Right lobe of liver (tissue), 4 donors: Measurements from ENCODE around the gene EXT2.

Experiments
- POLR2A ChIP-seq: fragments of 450-650 bp; IDR thresholded peaks from one replicate; pipeline ENCODE4 v1.6.1; 2017; ENCODE audit warnings: antibody characterized with exemption, mild to moderate bottlenecking
- TF ChIP-seq, protein P1 (sequence below), 4 donors: fragments of 200-600 bp in 3 of 4; fragments of 450-650 bp in 1 of 4; IDR thresholded peaks; one replicate each; pipeline versions ENCODE4 v1.5.1 to v1.8.0; 2016 to 2022; ENCODE audit warnings: antibody characterized with exemption in 4 of 4, mild to moderate bottlenecking in 2 of 4
- donor health status: DM: no; HTN: no; CAD: no.
- donor health status: DM: no; HTN: no; CAD: no.
- donor health status: DM: no; HTN: yes; CAD: no.

DNA sequence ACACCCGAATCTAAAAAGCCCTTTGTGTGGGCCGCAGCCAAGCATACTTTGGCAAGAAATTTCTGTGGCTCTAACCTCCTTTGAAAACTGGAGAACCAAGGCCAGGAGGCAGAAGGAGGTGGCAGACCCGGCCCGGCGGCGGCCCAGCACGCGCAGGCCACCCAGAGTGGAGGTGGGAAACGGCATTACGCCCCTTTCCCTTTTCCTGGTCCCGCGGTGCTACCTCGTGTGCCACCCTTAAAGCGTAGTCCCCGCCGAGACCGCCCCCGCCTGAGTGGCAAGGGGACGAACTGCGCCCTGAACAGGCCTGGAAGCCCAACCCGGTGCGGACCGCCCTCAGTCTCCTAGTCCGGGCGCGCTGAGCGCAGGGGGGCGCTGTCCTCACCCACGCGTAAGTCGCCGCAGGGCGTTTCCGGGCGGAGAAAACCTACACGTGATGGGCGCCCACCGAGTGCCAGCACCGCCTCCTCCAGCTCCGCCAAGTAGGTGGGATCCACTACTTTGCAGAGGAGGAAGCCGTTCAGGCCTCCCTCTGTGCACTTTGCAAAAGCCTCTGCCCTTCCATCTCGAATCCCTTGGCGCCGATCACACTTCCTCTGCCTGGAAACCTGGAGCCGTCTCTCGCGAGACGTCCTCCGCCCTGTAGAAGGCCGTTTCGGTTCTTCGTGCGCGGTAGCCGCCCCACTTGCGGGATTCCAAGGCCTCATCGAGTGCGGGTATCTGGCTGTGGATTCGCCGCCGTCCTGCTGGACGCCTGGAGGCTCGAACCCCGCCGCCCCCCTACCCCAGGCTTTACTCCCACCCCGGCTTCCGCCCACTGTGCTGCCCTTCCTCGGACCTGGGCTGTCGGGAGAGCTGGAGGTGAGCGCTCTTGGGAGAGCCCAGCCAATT, 29.4 kb upstream of the EXT2 start, which contains the start of gene ACCS:
- TF ChIP-seq, protein P1, sequence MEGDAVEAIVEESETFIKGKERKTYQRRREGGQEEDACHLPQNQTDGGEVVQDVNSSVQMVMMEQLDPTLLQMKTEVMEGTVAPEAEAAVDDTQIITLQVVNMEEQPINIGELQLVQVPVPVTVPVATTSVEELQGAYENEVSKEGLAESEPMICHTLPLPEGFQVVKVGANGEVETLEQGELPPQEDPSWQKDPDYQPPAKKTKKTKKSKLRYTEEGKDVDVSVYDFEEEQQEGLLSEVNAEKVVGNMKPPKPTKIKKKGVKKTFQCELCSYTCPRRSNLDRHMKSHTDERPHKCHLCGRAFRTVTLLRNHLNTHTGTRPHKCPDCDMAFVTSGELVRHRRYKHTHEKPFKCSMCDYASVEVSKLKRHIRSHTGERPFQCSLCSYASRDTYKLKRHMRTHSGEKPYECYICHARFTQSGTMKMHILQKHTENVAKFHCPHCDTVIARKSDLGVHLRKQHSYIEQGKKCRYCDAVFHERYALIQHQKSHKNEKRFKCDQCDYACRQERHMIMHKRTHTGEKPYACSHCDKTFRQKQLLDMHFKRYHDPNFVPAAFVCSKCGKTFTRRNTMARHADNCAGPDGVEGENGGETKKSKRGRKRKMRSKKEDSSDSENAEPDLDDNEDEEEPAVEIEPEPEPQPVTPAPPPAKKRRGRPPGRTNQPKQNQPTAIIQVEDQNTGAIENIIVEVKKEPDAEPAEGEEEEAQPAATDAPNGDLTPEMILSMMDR (IDR thresholded peaks at IDR 0.05) = peak; percentile 82 to 94 (median 91)
- peak; percentile 73 for TF ChIP-seq POLR2A
